Measurements from ENCODE around the gene GLB1L. TPM values are rescaled to one million over a fixed set of nuclear protein-coding genes. Genes with fewer than 3 reads are reported as not detected.

Gene GLB1L
- total and polyA plus RNA-seq, 2 experiments from 2014 or later: 6.6 to 9.6 TPM

- H2AFZ ChIP-seq: no peak overlapping the region
- no peak overlapping the region for H3K4me3 ChIP-seq
- TF ChIP-seq EZH2 (IDR thresholded peaks at IDR 0.05; ENCODE audit: borderline replicate concordance) (no peak), EZH2phosphoT487 (IDR thresholded peaks at IDR 0.05; ENCODE audit: low read depth, severe bottlenecking, unreplicated experiment) (no peak)
- TF ChIP-seq, protein P1, sequence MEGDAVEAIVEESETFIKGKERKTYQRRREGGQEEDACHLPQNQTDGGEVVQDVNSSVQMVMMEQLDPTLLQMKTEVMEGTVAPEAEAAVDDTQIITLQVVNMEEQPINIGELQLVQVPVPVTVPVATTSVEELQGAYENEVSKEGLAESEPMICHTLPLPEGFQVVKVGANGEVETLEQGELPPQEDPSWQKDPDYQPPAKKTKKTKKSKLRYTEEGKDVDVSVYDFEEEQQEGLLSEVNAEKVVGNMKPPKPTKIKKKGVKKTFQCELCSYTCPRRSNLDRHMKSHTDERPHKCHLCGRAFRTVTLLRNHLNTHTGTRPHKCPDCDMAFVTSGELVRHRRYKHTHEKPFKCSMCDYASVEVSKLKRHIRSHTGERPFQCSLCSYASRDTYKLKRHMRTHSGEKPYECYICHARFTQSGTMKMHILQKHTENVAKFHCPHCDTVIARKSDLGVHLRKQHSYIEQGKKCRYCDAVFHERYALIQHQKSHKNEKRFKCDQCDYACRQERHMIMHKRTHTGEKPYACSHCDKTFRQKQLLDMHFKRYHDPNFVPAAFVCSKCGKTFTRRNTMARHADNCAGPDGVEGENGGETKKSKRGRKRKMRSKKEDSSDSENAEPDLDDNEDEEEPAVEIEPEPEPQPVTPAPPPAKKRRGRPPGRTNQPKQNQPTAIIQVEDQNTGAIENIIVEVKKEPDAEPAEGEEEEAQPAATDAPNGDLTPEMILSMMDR (IDR thresholded peaks at IDR 0.05; ENCODE audit: poor library complexity): no peak
- H3K4me1 ChIP-seq (ENCODE audit: insufficient read depth): peaks cover 16% of the 10 kb centered on the region
- H3K9me2 ChIP-seq (replicated peaks; ENCODE audit: insufficient read depth): no peaks in the 10 kb centered on the region
- no peak overlapping the region for H3K27ac ChIP-seq
- H4K20me1 ChIP-seq (ENCODE audit: insufficient read depth, poor library complexity, severe bottlenecking): no peaks in the 10 kb centered on the region
- no peaks in the 10 kb centered on the region for H3K27me3 ChIP-seq
- no peaks in the 10 kb centered on the region for H3K36me3 ChIP-seq (replicated peaks; ENCODE audit: insufficient read depth, low read depth)
- no peaks in the 10 kb centered on the region for H3K9me3 ChIP-seq (ENCODE audit: low read depth)
- peaks cover 25% of the 10 kb centered on the region for H3K79me2 ChIP-seq
- no peak for DNase-seq (ENCODE audit: low spot score)
- H3K4me2 ChIP-seq: no peak overlapping the region
- 97% methylated on average over 31 of the region's 31 CpGs for WGBS (ENCODE audit: low lambda C conversion rate, missing lambda C conversion rate)
Measured at GRCh38 chr2:219223831-219224610, 21.2 kb downstream of the GLB1L start.

- peaks cover 8% of the 10 kb centered on the region for H3K79me2 ChIP-seq
- 97% methylated on average over 16 of the region's 16 CpGs for WGBS (ENCODE audit: low lambda C conversion rate, missing lambda C conversion rate)
- no peaks in the 10 kb centered on the region for H3K9me3 ChIP-seq (ENCODE audit: low read depth)
- no peak overlapping the region for H3K4me3 ChIP-seq
- H3K27me3 ChIP-seq: no peaks in the 10 kb centered on the region
- no peaks in the 10 kb centered on the region for H3K36me3 ChIP-seq (replicated peaks; ENCODE audit: insufficient read depth, low read depth)
- no peak overlapping the region for H3K4me2 ChIP-seq
- DNase-seq (ENCODE audit: low spot score): no peak
- peaks cover 10% of the 10 kb centered on the region for H3K4me1 ChIP-seq (ENCODE audit: insufficient read depth)
- H2AFZ ChIP-seq: no peak overlapping the region
- no peaks in the 10 kb centered on the region for H3K9me2 ChIP-seq (replicated peaks; ENCODE audit: insufficient read depth)
- TF ChIP-seq EZH2phosphoT487 (IDR thresholded peaks at IDR 0.05; ENCODE audit: low read depth, severe bottlenecking, unreplicated experiment) (no peak), EZH2 (IDR thresholded peaks at IDR 0.05; ENCODE audit: borderline replicate concordance) (no peak)
- TF ChIP-seq, protein P1 (IDR thresholded peaks at IDR 0.05; ENCODE audit: poor library complexity): no peak
- H3K27ac ChIP-seq: no peak overlapping the region
- H4K20me1 ChIP-seq (ENCODE audit: insufficient read depth, poor library complexity, severe bottlenecking): no peaks in the 10 kb centered on the region
Measured at GRCh38 chr2:219221957-219222518, 23.2 kb downstream of the GLB1L start.

- H3K36me3 ChIP-seq (replicated peaks; ENCODE audit: insufficient read depth, low read depth): no peaks in the 10 kb centered on the region
- peaks cover 13% of the 10 kb centered on the region for H3K79me2 ChIP-seq
- H3K4me2 ChIP-seq: no peak overlapping the region
- no peaks in the 10 kb centered on the region for H3K9me3 ChIP-seq (ENCODE audit: low read depth)
- no peak for DNase-seq (ENCODE audit: low spot score)
- WGBS (ENCODE audit: low lambda C conversion rate, missing lambda C conversion rate): 96% methylated on average over 19 of the region's 19 CpGs
- H2AFZ ChIP-seq: no peak overlapping the region
- no peaks in the 10 kb centered on the region for H3K9me2 ChIP-seq (replicated peaks; ENCODE audit: insufficient read depth)
- H3K27ac ChIP-seq: no peak overlapping the region
- no peaks in the 10 kb centered on the region for H4K20me1 ChIP-seq (ENCODE audit: insufficient read depth, poor library complexity, severe bottlenecking)
- H3K4me3 ChIP-seq: no peak overlapping the region
- no peaks in the 10 kb centered on the region for H3K27me3 ChIP-seq
- peaks cover 10% of the 10 kb centered on the region for H3K4me1 ChIP-seq (ENCODE audit: insufficient read depth)
- no peak for TF ChIP-seq EZH2 (IDR thresholded peaks at IDR 0.05; ENCODE audit: borderline replicate concordance)
- TF ChIP-seq, protein P1 (IDR thresholded peaks at IDR 0.05; ENCODE audit: poor library complexity): no peak
- no peak for TF ChIP-seq EZH2phosphoT487 (IDR thresholded peaks at IDR 0.05; ENCODE audit: low read depth, severe bottlenecking, unreplicated experiment)
Measured at GRCh38 chr2:219220652-219221402, 24.4 kb downstream of the GLB1L start.

Measured in hepatocyte (in vitro differentiated cells).